Measurements from ENCODE around the gene TIMP2.
"Not testable (repeated sequence)": the region's sequence is repeated elsewhere in the genome, so short reads cannot be mapped to it uniquely, and the experiment has no call there.

Gene TIMP2

DNA sequence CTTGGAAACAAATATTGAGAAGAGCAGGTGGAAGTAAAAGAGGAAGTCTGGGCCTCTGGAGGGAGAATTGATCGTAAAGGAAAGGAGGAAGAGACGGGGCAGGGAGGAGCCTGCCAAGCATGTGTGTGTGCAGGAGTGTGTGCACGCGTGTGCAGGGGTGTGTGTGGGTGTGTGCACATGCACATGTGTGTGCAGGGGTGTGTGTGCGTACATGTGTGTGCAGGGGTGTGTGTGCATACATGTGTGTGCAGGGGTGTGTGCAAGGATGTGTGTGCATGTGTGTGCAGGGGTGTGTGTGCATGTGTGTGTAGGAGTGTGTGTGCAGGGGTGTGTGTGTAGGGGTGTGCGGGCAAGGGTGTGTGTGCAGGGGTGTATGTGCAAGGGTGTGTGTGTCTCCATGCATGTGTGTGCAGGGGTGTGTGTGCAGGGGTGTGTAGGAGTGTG, 32.2 kb downstream of the TIMP2 start:
- H3K4me3 ChIP-seq (ENCODE audit: low read length) = no peak overlapping the region
- TF ChIP-seq, protein P1, sequence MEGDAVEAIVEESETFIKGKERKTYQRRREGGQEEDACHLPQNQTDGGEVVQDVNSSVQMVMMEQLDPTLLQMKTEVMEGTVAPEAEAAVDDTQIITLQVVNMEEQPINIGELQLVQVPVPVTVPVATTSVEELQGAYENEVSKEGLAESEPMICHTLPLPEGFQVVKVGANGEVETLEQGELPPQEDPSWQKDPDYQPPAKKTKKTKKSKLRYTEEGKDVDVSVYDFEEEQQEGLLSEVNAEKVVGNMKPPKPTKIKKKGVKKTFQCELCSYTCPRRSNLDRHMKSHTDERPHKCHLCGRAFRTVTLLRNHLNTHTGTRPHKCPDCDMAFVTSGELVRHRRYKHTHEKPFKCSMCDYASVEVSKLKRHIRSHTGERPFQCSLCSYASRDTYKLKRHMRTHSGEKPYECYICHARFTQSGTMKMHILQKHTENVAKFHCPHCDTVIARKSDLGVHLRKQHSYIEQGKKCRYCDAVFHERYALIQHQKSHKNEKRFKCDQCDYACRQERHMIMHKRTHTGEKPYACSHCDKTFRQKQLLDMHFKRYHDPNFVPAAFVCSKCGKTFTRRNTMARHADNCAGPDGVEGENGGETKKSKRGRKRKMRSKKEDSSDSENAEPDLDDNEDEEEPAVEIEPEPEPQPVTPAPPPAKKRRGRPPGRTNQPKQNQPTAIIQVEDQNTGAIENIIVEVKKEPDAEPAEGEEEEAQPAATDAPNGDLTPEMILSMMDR (conservative IDR thresholded peaks at IDR 0.05; ENCODE audit: low read depth, low read length) = no peak

DNA sequence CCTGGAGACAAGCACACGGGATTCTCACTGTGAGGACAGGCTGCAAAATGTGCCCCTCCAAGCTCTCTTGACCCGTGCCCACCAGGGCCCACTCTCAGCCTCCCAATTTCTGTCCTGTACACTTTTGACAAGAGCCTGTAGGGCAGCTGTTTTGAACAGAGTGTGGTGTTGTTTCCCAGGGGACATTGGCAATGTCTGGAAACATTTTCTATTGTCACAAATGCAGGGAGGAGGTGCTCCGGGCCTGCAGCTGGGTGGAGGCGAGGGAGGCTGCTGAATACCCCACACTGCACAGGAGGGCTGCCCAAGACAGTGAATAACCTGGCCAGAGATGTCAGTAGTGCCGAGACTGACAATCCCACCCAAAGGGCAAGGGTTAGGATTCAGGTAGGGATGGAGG, 32.7 kb downstream of the TIMP2 start:
- no peak for DNase-seq (ENCODE audit: low read depth)
- TF ChIP-seq, protein P1 (conservative IDR thresholded peaks at IDR 0.05; ENCODE audit: low read depth, low read length) = no peak
- no peak overlapping the region for H3K4me3 ChIP-seq (ENCODE audit: low read length)

More for the DNA sequence above, 32.2 kb downstream of the TIMP2 start:
- no peak for DNase-seq (ENCODE audit: low read depth)

DNA sequence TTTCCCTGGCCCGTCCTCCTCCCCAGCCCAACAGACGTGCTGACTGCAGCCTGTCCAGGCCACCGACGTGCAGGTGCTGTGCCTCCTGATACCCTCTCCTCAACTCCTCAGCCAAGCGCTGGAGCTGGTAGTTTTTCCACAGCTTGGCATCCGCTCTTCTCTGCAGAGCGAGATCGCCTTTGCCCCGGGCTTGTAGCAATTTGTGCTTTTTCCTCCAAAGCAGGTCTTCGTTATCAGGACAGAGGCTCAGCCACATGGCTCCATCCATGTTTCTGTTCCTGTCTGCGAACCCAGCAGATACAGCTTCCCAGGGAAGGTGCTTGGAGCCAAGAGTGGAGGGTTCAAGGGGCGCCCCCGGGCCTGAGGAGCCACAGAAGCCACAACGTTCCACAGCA, 33.1 kb downstream of the TIMP2 start:
- TF ChIP-seq, protein P1 (conservative IDR thresholded peaks at IDR 0.05; ENCODE audit: low read depth, low read length) = no peak
- no peak for DNase-seq (ENCODE audit: low read depth)
- no peak overlapping the region for H3K4me3 ChIP-seq (ENCODE audit: low read length)

DNA sequence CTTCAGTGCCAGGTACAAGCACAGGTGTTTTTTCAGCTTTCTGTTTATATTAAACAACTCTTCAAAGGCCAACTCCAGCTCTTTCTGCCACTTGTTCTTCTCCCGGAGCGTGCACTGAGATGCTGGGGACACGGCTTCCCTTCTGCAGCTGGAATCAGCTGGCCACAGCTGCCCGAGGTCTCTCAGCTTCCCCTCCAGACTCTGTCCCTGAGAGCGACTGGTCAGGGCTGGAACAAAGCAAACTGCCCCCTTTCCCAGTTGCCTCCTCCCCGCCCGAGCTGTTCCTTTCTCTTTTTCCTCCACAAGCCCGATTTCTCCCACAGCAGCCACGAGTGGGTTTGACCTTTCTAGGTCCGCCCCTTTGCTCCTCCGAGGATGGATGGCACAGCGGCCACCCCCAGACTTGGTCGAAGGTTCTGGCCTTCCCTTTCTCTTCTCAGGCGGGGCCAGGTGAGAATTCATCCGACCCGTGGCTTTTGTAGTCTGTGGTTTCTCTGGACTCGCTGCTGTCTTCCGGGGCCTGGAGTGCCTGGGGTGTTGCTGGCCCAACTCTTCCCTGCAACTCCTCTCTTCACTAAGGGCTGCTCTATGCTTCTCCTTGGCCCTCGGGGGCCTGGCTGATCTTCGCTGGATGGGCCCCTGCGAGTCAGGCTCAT, 33.7 kb downstream of the TIMP2 start:
- TF ChIP-seq, protein P1 (conservative IDR thresholded peaks at IDR 0.05; ENCODE audit: low read depth, low read length) = no peak
- no peak for DNase-seq (ENCODE audit: low read depth)
- no peak overlapping the region for H3K4me3 ChIP-seq (ENCODE audit: low read length)

DNA sequence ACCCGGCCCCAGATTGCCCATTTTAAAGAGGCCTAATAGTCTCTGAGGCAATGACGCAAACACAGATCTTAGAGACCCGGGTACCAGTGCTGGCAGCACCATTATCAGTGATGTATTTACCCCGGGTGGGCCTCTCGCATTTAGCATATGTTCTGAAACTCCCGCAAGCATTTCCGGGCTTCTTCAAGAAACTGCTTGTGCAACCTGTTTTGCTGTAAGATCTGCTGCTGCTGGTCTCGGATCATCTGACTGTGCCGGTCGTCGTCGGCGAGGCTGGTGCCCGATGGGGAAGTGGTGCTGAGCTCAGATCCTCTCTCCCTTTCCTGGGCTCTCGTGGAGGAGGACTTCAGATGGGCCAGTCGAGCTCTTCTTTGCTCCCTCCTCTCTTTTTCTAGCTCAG, 34.7 kb downstream of the TIMP2 start:
- peak; percentile 43 for DNase-seq (ENCODE audit: low read depth)
- TF ChIP-seq, protein P1 (conservative IDR thresholded peaks at IDR 0.05; ENCODE audit: low read depth, low read length) = no peak
- H3K4me3 ChIP-seq (ENCODE audit: low read length) = no peak overlapping the region

DNA sequence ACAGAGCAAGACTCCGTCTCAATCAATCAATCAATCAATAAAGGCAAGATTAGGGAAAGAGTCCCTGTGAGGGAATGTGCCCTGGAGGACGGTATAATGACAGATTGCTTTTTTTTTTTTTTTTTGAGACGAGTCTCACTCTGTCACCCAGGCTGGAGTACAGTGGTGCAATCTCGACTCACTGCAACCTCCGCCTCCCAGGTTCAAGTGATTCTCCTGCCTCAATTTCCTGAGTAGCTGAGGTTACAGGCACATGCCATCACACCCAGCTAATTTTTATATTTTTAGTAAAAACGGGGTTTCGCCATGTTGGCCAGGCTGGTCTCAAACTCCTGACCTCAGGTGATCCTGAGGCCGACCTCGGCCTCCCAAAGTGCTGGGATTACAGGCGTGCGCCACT, 35.1 kb downstream of the TIMP2 start:
- H3K4me3 ChIP-seq (ENCODE audit: low read length); DNase-seq (ENCODE audit: low read depth): not testable (repeated sequence)

DNA sequence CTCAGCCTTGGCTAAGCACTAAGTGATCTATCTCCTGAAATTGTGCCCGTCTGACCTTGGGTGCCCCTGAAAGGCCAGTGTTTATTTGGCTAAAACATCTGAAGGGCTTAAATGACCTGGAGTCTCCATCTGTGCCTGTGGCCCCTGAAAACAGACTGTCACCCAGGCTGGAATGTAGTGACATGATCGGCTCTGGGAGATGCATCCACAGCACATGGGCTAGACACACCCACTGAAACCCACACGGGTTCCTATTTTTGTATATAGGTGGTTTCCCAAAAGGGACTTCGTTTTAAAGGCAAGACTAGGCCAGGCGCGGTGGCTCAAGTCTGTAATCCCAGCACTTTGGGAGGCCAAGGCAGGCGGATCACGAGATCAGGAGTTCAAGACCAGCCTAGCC, 35.7 kb downstream of the TIMP2 start:
- no peak overlapping the region for H3K4me3 ChIP-seq (ENCODE audit: low read length)
- no peak for DNase-seq (ENCODE audit: low read depth)
- TF ChIP-seq, protein P1 (conservative IDR thresholded peaks at IDR 0.05; ENCODE audit: low read depth, low read length) = no peak

Measured in retinal pigment epithelial cell (primary cell).